ENCODE measurements around the gene CAND2. TPM values are rescaled to one million over a fixed set of nuclear protein-coding genes. Genes with fewer than 3 reads are reported as not detected.
A peak's percentile ranks its signal among the peaks of the same experiment; 100 is the strongest.

The CAND2 gene
- 1 to 10 TPM in 1 of 2 donors, under 1 TPM in 1; 0.72 to 2.2 TPM for total RNA-seq

GRCh38 chr3:12796171-12797123, at the start of gene CAND2:
CAND2 (plus strand) TSS chr3:12796680; CDS start chr3:12796721, 41 bp downstream.
- H3K9ac ChIP-seq (ENCODE audit: low read depth in 2 of 2, low read length in 2 of 2) = peak within 1 kb of the TSS; percentile 26 to 28
- H3K27me3 ChIP-seq = no peaks in the 10 kb centered on the region
- H3K4me1 ChIP-seq = no peaks in the 10 kb centered on the region
- H3K36me3 ChIP-seq = no peaks in the 10 kb centered on the region
- peak within 1 kb of the TSS; percentile 37 for H3K4me3 ChIP-seq
- intact Hi-C loops (cut with DNase I) = no loop called here
- TF ChIP-seq, protein P1, sequence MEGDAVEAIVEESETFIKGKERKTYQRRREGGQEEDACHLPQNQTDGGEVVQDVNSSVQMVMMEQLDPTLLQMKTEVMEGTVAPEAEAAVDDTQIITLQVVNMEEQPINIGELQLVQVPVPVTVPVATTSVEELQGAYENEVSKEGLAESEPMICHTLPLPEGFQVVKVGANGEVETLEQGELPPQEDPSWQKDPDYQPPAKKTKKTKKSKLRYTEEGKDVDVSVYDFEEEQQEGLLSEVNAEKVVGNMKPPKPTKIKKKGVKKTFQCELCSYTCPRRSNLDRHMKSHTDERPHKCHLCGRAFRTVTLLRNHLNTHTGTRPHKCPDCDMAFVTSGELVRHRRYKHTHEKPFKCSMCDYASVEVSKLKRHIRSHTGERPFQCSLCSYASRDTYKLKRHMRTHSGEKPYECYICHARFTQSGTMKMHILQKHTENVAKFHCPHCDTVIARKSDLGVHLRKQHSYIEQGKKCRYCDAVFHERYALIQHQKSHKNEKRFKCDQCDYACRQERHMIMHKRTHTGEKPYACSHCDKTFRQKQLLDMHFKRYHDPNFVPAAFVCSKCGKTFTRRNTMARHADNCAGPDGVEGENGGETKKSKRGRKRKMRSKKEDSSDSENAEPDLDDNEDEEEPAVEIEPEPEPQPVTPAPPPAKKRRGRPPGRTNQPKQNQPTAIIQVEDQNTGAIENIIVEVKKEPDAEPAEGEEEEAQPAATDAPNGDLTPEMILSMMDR (IDR thresholded peaks at IDR 0.05) = no peak
- peak; percentile 35 for DNase-seq
- H3K27ac ChIP-seq = no peak within 1 kb of the TSS
- H3K9me3 ChIP-seq = no peaks in the 10 kb centered on the region

DNA sequence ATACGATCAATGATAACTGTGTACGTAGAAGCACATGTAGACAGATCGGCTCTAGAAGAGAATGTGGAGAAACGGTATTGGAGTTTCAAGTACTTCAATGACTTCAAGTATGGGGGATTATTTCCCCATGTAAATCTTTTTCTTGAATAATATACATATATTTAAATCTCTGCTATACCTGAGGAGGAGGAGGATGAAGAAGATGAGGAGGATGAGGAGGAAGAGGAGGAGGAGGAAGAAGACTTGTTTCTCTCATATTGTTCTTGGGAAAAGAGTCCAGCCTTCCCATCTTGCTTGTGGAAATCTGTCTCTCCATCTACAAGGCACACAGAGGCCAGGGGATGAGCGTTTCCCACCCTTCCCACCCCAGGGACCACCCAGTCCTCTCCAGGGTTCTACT, 48.0 kb upstream of the CAND2 start:
- H3K27me3 ChIP-seq = no peaks in the 10 kb centered on the region
- no peak for DNase-seq
- TF ChIP-seq, protein P1 (IDR thresholded peaks at IDR 0.05) = no peak
- H3K4me1 ChIP-seq = no peaks in the 10 kb centered on the region
- no peaks in the 10 kb centered on the region for H3K36me3 ChIP-seq
- H3K27ac ChIP-seq = no peak overlapping the region
- H3K9me3 ChIP-seq = no peaks in the 10 kb centered on the region
- intact Hi-C loops (cut with DNase I) = no loop called here
- no peak overlapping the region for H3K4me3 ChIP-seq
- no peak overlapping the region for H3K9ac ChIP-seq (ENCODE audit: low read depth in 2 of 2, low read length in 2 of 2)

DNA sequence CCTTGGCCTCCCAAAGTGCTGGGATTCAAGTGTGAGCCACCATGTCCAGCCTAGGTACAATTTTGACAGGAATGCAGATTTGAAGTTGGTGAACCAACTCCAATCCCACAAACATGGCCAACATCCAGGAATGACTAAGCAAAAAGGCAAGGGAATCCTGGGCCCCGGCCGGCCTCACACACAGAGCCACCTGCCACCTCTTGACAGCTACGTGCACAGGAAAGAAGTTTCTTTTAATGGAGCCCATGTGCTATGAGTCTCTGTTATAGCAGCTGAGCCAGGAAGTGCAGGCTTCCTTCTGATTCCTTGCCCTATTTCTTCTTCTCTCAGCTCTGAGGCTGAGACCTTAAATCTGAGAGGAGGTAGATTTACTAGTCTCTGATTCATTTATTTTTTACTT, 46.3 kb upstream of the CAND2 start:
- Histone ChIP-seq H3K27ac (no peak overlapping the region), H3K9me3 (no peaks in the 10 kb centered on the region), H3K9ac (ENCODE audit: low read depth in 2 of 2, low read length in 2 of 2) (no peak overlapping the region), H3K36me3 (no peaks in the 10 kb centered on the region), H3K4me3 (no peak overlapping the region), H3K27me3 (no peaks in the 10 kb centered on the region), H3K4me1 (no peaks in the 10 kb centered on the region)
- no peak for DNase-seq
- TF ChIP-seq, protein P1 (IDR thresholded peaks at IDR 0.05) = no peak
- intact Hi-C loops (cut with DNase I) = no loop called here

DNA sequence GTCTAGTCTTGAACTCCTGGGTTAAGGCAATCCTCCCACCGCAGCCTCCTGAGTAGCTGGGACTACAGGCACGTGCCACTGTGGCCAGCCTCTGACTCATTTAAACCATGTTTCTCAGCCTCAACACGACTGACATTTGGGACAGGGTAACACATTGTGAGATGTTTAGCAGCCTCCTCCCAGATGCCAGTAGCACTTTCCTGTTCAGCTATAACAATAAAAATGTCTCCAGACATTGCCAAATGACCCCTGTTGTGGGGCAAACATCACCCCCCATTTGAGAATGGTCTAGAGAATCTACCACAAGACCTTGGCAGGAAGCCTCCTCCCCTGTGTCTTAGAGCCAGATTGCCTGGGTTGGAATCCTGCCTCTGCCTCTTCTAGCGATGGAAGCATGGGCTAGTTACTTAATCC, 45.8 kb upstream of the CAND2 start:
- Histone ChIP-seq H3K27me3 (no peaks in the 10 kb centered on the region), H3K4me3 (no peak overlapping the region), H3K27ac (no peak overlapping the region), H3K4me1 (no peaks in the 10 kb centered on the region), H3K9ac (ENCODE audit: low read depth in 2 of 2, low read length in 2 of 2) (no peak overlapping the region), H3K9me3 (no peaks in the 10 kb centered on the region), H3K36me3 (no peaks in the 10 kb centered on the region)
- intact Hi-C loops (cut with DNase I) = no loop called here
- DNase-seq = no peak
- TF ChIP-seq, protein P1 (IDR thresholded peaks at IDR 0.05) = no peak

DNA sequence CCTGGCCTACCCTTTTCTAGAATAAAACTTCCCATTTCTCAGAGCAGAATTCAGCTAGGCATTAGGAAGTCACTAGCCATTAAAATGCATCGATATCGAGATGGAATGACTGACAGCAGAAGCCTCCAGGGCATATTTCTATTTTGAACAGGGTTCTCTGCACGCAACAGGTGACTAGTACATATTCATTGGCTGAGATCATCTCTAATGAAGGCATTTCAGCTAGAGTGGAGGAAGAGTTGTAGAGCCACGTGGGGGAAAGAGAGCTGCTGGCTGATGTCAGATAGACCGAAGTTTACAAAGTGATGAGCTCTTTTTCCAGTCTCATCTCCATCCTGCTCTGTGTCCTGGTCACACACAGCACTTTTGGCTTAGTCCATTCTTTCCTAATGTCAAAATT, 44.9 kb upstream of the CAND2 start:
- Histone ChIP-seq H3K4me1 (no peaks in the 10 kb centered on the region), H3K4me3 (no peak overlapping the region), H3K9me3 (no peaks in the 10 kb centered on the region), H3K36me3 (no peaks in the 10 kb centered on the region), H3K27ac (no peak overlapping the region), H3K9ac (ENCODE audit: low read depth in 2 of 2, low read length in 2 of 2) (no peak overlapping the region), H3K27me3 (no peaks in the 10 kb centered on the region)
- TF ChIP-seq, protein P1 (IDR thresholded peaks at IDR 0.05) = no peak
- intact Hi-C loops (cut with DNase I) = no loop called here
- DNase-seq = no peak

All from colonic mucosa (tissue), 4 donors.